CD4-positive, alpha-beta memory T cell (primary cell): ENCODE data around the gene MYO1A. TPM values are rescaled to one million over a fixed set of nuclear protein-coding genes. Genes with fewer than 3 reads are reported as not detected.

Experiments used
- CTCF ChIA-PET: fragments of 350-600 bp; sonication (Branson Sonifier 250); formaldehyde crosslinking; loops from one replicate; lab custom pipeline; 2021; ENCODE audit warnings: inconsistent platforms; ENCODE audit not compliant: partially characterized antibody; lab: Charles Lee
- POLR2A ChIA-PET: fragments of 350-600 bp; sonication (Branson Sonifier 250); formaldehyde crosslinking; loops from one replicate; lab custom pipeline; 2021; ENCODE audit not compliant: partially characterized antibody; lab: Charles Lee
- DNase-seq, 5 donors: peaks; one replicate each; pipeline versions ENCODE4 v3.0.0 to v3.0.0-alpha.2; 2020 to 2022; ENCODE audit warnings: mixed read lengths in 1 of 5
- H3K27ac ChIP-seq: one replicate; pipeline ENCODE4 v1.7.0; 2013; ENCODE audit warnings: low read depth, low read length
- H3K27me3 ChIP-seq: 2 replicates; pipeline ENCODE4 v1.7.0; 2013; ENCODE audit warnings: mild to moderate bottlenecking, low read length, moderate library complexity; ENCODE audit not compliant: insufficient read depth
- H3K36me3 ChIP-seq: 2 replicates; pipeline ENCODE4 v1.7.0; 2013; ENCODE audit warnings: mild to moderate bottlenecking, low read length, moderate library complexity; ENCODE audit not compliant: insufficient read depth
- H3K4me1 ChIP-seq: 2 replicates; pipeline ENCODE4 v1.7.0; 2013; ENCODE audit warnings: mild to moderate bottlenecking, low read length, moderate library complexity; ENCODE audit not compliant: insufficient read depth
- H3K4me3 ChIP-seq, 2 donors: one replicate each; pipeline ENCODE4 v1.7.0; 2013; ENCODE audit warnings: low read length in 2 of 2, mild to moderate bottlenecking in 1 of 2
- H3K9me3 ChIP-seq, 2 donors: one replicate each; pipeline ENCODE4 v1.7.0; 2013; ENCODE audit warnings: low read length in 2 of 2, control low read depth in 1 of 2; ENCODE audit not compliant: control insufficient read depth in 1 of 2
- H3K27ac Mint-ChIP-seq, 7 donors: one replicate each; pipeline ENCODE4 v1.8.0; 2020 to 2021; ENCODE audit warnings: mixed read lengths in 7 of 7, mild to moderate bottlenecking in 6 of 7, inconsistent platforms in 3 of 7, moderate library complexity in 3 of 7
- H3K27me3 Mint-ChIP-seq, 2 donors: one replicate each; pipeline ENCODE4 v1.8.0; 2020 to 2021; ENCODE audit warnings: mixed read lengths in 2 of 2
- H3K36me3 Mint-ChIP-seq, 2 donors: one replicate each; pipeline ENCODE4 v1.8.0; 2020 to 2021; ENCODE audit warnings: mixed read lengths in 2 of 2, inconsistent platforms in 1 of 2, mild to moderate bottlenecking in 1 of 2
- H3K4me1 Mint-ChIP-seq, 4 donors: one replicate each; pipeline ENCODE4 v1.8.0; 2020 to 2021; ENCODE audit warnings: mixed read lengths in 4 of 4, mild to moderate bottlenecking in 1 of 4
- H3K4me3 Mint-ChIP-seq, 8 donors: one replicate each; pipeline ENCODE4 v1.8.0; 2020 to 2021; ENCODE audit warnings: mixed read lengths in 8 of 8, mild to moderate bottlenecking in 7 of 8, moderate library complexity in 6 of 8, inconsistent platforms in 3 of 8
- H3K9me3 Mint-ChIP-seq, 8 donors: one replicate each; pipeline ENCODE4 v1.8.0; 2020 to 2021; ENCODE audit warnings: mixed read lengths in 8 of 8, mild to moderate bottlenecking in 5 of 8, inconsistent platforms in 3 of 8, moderate library complexity in 1 of 8
- intact Hi-C: fragments of 100-400 bp; cut with micrococcal nuclease; formaldehyde crosslinking; loops from one replicate; pipeline ENCODE4 v1.15.1; 2023
- polyA plus RNA-seq, 2 donors: library from polyadenylated mRNA; unstranded; fragments of 300-500 nt; fragmentation: Illumina TruSeq; gene quantifications; one replicate each; pipeline ENCODE4 v1.2.3, GENCODE V29; 2021
- total RNA-seq, 2 experiments: library from RNA; stranded (reverse); gene quantifications; one replicate each; pipeline ENCODE4 v1.2.3, GENCODE V29; 2021

MYO1A gene
- total and polyA plus RNA-seq, 4 experiments from 2014 or later = 1.2 to 3.0 TPM; not detected in 2

DNA sequence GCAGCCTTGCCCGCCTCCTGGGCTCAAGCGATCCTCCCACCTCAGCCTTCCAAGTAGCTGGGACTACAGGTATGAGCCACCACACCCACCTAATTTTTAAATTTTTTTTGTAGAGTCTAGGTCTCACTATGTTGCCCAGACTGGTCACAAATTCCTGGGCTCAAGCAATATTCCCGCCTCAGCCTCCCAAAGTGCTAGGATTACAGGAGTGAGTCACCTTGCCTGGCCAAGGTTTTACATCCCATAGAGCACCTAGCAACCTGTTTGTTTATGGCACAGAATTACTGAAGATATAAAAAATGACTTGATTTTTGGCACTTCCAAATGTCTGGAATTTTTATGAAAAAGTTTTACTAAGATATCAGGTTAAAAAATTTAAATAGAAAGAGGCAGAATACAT lies 16.5 kb downstream of the MYO1A start:
- H3K36me3 ChIP-seq = no peaks in the 10 kb centered on the region
- no peaks in the 10 kb centered on the region for H3K36me3 Mint-ChIP-seq
- intact Hi-C loops = no loop called here
- peaks cover 15 to 24% (median 19%) of the 10 kb centered on the region in 4 donors for H3K4me1 Mint-ChIP-seq
- H3K27me3 Mint-ChIP-seq = peaks cover 0 to 4% of the 10 kb centered on the region in 2 donors
- no peak overlapping the region for H3K27ac ChIP-seq
- H3K9me3 ChIP-seq = no peaks in the 10 kb centered on the region
- no peak for DNase-seq
- H3K27me3 ChIP-seq = no peaks in the 10 kb centered on the region
- H3K4me3 Mint-ChIP-seq = no peak overlapping the region
- ChIA-PET CTCF (interaction anchor here (1.4 kb wide), 1 partner anchor 22 kb away, joined by 5 read pairs; no protein-coding TSS in a partner anchor), POLR2A (no interaction called here)
- no peaks in the 10 kb centered on the region for H3K9me3 Mint-ChIP-seq
- no peak overlapping the region for H3K27ac Mint-ChIP-seq
- no peak overlapping the region for H3K4me3 ChIP-seq
- peaks cover 14% of the 10 kb centered on the region for H3K4me1 ChIP-seq

DNA sequence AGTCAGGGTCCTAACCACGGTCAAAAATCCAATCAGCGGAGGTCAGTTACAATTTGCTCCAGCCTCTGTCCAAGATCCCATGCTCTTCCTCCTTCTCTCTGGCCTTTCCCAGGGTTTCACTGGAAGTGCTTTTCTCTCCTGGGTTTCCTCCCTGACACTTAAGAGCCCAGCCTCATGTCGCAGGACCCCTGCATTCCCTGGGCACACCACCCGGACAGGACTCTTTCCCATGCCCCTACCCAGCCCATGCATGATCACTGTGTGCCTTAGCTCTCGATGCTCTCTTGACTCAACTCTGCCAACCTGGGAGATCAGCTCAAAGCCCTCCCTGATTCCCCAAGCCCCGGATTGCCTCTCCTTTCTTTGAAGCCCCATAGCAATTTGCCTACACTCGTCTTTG lies 18.1 kb downstream of the MYO1A start:
- H3K27me3 ChIP-seq = no peaks in the 10 kb centered on the region
- Mint-ChIP-seq H3K9me3 (peaks cover 0 to 2% (median 0%) of the 10 kb centered on the region in 8 donors), H3K4me1 (peaks cover 23 to 35% (median 29%) of the 10 kb centered on the region in 4 donors), H3K27me3 (peaks cover 0 to 2% of the 10 kb centered on the region in 2 donors), H3K36me3 (no peaks in the 10 kb centered on the region), H3K4me3 (no peak overlapping the region), H3K27ac (peak overlapping the region in 4 of 7 donors; percentile 53 to 71 (median 56))
- H3K4me3 ChIP-seq = no peak overlapping the region
- no peaks in the 10 kb centered on the region for H3K36me3 ChIP-seq
- peaks cover 29% of the 10 kb centered on the region for H3K4me1 ChIP-seq
- ChIA-PET CTCF (interaction anchor here (0.9 to 2.7 kb wide), 6 partner anchors 10 to 80 kb away, joined by 3 to 18 read pairs (median 4); partner anchors contain the start of genes MYO1A and STAT6), POLR2A (interaction anchor here (0.6 to 1.0 kb wide), 2 partner anchors 29 to 81 kb away, joined by 3 to 4 read pairs; no protein-coding TSS in a partner anchor)
- H3K9me3 ChIP-seq = no peaks in the 10 kb centered on the region
- DNase-seq = no peak
- no peak overlapping the region for H3K27ac ChIP-seq
- intact Hi-C loops = no loop called here

DNA sequence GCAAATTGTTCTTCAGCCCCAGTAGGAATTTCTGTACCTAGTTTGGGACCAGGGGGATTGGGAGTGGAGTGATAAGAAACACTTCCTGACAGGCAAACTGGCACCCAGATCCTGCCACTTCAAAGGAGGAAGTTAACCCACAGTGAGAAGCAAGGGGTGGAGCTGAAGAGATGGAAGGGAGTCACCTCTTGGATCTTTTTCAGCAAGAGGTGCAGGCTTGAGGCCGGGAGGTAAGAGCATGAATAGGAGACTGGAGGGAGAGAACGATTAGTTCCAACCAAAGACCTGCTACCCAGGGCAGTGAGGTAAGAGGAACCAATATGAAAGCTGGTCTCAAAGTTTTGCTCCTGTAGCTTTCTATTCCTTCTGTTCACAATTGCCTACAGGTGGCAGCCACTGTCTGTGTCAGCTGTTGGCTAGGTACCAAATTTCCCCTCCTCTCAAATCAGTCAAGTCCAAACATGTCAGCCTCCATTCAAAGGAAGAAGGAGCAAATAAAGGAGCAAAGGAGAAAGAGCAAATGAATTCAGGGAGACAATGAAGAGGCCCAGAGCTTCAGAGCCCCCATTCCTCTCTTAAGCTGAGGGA lies 18.7 kb downstream of the MYO1A start:
- Mint-ChIP-seq H3K9me3 (peaks cover 0 to 2% (median 0%) of the 10 kb centered on the region in 8 donors), H3K4me3 (peak overlapping the region in 7 of 8 donors; percentile 25 to 60 (median 37)), H3K36me3 (no peaks in the 10 kb centered on the region), H3K4me1 (peaks cover 23 to 40% (median 35%) of the 10 kb centered on the region in 4 donors), H3K27me3 (peaks cover 0 to 2% of the 10 kb centered on the region in 2 donors), H3K27ac (peak overlapping the region in 4 of 7 donors; percentile 26 to 72 (median 38))
- Histone ChIP-seq H3K4me3 (no peak overlapping the region), H3K36me3 (no peaks in the 10 kb centered on the region), H3K27ac (no peak overlapping the region), H3K9me3 (no peaks in the 10 kb centered on the region), H3K4me1 (peaks cover 30% of the 10 kb centered on the region), H3K27me3 (no peaks in the 10 kb centered on the region)
- intact Hi-C loops = no loop called here
- POLR2A ChIA-PET = interaction anchor here (0.6 to 1.0 kb wide), 2 partner anchors 29 to 81 kb away, joined by 3 to 4 read pairs; no protein-coding TSS in a partner anchor
- CTCF ChIA-PET = interaction anchor here (0.7 to 2.7 kb wide), 6 partner anchors 19 to 90 kb away, joined by 3 to 18 read pairs (median 4); partner anchors contain the start of genes MYO1A and STAT6
- DNase-seq = peak in 4 of 5 donors; percentile 17 to 29 (median 22)

- Mint-ChIP-seq H3K4me1 (peaks cover 25 to 46% (median 37%) of the 10 kb centered on the region in 4 donors), H3K27me3 (no peaks in the 10 kb centered on the region), H3K4me3 (no peak overlapping the region), H3K9me3 (peaks cover 0 to 2% (median 0%) of the 10 kb centered on the region in 8 donors), H3K36me3 (no peaks in the 10 kb centered on the region), H3K27ac (no peak overlapping the region)
- DNase-seq = no peak
- Histone ChIP-seq H3K27ac (no peak overlapping the region), H3K4me1 (peaks cover 30% of the 10 kb centered on the region), H3K36me3 (no peaks in the 10 kb centered on the region), H3K9me3 (no peaks in the 10 kb centered on the region), H3K4me3 (no peak overlapping the region), H3K27me3 (no peaks in the 10 kb centered on the region)
- CTCF ChIA-PET = interaction anchor here (1.4 to 3.1 kb wide), 3 partner anchors 11 to 27 kb away, joined by 3 to 9 read pairs (median 5); no protein-coding TSS in a partner anchor
- intact Hi-C loops = no loop called here
- POLR2A ChIA-PET = no interaction called here
These were observed 20.5 kb downstream of the MYO1A start for GRCh38 chr12:57029457-57029856.

DNA sequence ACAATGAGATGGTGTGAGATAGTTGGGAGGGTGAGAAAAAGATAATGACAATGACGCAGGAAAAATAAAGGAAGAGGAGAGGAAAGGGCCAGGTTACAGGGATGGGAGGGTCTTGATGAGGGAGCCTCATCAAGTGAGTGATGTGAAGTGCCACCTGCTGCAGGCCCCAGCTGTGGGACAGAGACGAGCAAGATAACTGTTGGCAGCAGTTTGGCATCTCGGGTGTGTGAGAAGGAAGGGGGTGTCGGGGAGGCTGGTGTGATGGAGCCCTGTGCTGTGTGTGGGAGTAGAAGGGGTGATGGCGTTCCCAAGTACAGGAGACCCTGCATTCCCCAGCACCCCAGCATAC lies 22.1 kb downstream of the MYO1A start:
- no peak overlapping the region for H3K4me3 ChIP-seq
- H3K27ac ChIP-seq = no peak overlapping the region
- Mint-ChIP-seq H3K4me3 (peak overlapping the region in 3 of 8 donors; percentile 57 to 60 (median 59)), H3K9me3 (peaks cover 0 to 2% (median 0%) of the 10 kb centered on the region in 8 donors), H3K36me3 (no peaks in the 10 kb centered on the region), H3K27me3 (no peaks in the 10 kb centered on the region), H3K27ac (peak overlapping the region in 4 of 7 donors; percentile 3 to 91 (median 42)), H3K4me1 (peaks cover 27 to 46% (median 35%) of the 10 kb centered on the region in 4 donors)
- intact Hi-C loops = no loop called here
- H3K27me3 ChIP-seq = no peaks in the 10 kb centered on the region
- no peaks in the 10 kb centered on the region for H3K9me3 ChIP-seq
- POLR2A ChIA-PET = interaction anchor here (2.1 kb wide), 1 partner anchor 18 kb away, joined by 4 read pairs; no protein-coding TSS in a partner anchor
- CTCF ChIA-PET = interaction anchor here (1.0 to 3.1 kb wide), 4 partner anchors 19 to 83 kb away, joined by 3 to 9 read pairs (median 5); partner anchors contain the start of gene STAT6
- DNase-seq = no peak
- H3K36me3 ChIP-seq = no peaks in the 10 kb centered on the region
- peaks cover 30% of the 10 kb centered on the region for H3K4me1 ChIP-seq

- H3K4me1 Mint-ChIP-seq = peaks cover 27 to 46% (median 35%) of the 10 kb centered on the region in 4 donors
- no peak overlapping the region for H3K4me3 ChIP-seq
- H3K27me3 Mint-ChIP-seq = no peaks in the 10 kb centered on the region
- intact Hi-C loops = no loop called here
- H3K27me3 ChIP-seq = no peaks in the 10 kb centered on the region
- peaks cover 30% of the 10 kb centered on the region for H3K4me1 ChIP-seq
- no peaks in the 10 kb centered on the region for H3K36me3 Mint-ChIP-seq
- peak overlapping the region in 6 of 7 donors; percentile 17 to 91 (median 72) for H3K27ac Mint-ChIP-seq
- H3K4me3 Mint-ChIP-seq = peak overlapping the region in 5 of 8 donors; percentile 21 to 60 (median 57)
- no peaks in the 10 kb centered on the region for H3K36me3 ChIP-seq
- no peak for DNase-seq
- H3K9me3 Mint-ChIP-seq = peaks cover 0 to 2% (median 0%) of the 10 kb centered on the region in 8 donors
- POLR2A ChIA-PET = interaction anchor here (2.1 kb wide), 1 partner anchor 19 kb away, joined by 4 read pairs; no protein-coding TSS in a partner anchor
- no peak overlapping the region for H3K27ac ChIP-seq
- H3K9me3 ChIP-seq = no peaks in the 10 kb centered on the region
- CTCF ChIA-PET = interaction anchor here (0.9 to 3.1 kb wide), 5 partner anchors 19 to 84 kb away, joined by 3 to 9 read pairs (median 5); partner anchors contain the start of gene STAT6
These were observed 22.7 kb downstream of the MYO1A start for GRCh38 chr12:57027011-57027804.
